Erythroblast (primary cell): ENCODE measurements around the gene SH3RF1.

Experiments
- GATA1 ChIP-seq: IDR thresholded peaks from 2 replicates; pipeline ENCODE4 v1.6.1; 2011; ENCODE audit warnings: low read depth, mild to moderate bottlenecking, control low read depth, low read length, moderate library complexity
- POLR2A ChIP-seq: IDR thresholded peaks from 2 replicates; pipeline ENCODE4 v1.6.1; 2011; ENCODE audit warnings: mild to moderate bottlenecking, low read length

DNA sequence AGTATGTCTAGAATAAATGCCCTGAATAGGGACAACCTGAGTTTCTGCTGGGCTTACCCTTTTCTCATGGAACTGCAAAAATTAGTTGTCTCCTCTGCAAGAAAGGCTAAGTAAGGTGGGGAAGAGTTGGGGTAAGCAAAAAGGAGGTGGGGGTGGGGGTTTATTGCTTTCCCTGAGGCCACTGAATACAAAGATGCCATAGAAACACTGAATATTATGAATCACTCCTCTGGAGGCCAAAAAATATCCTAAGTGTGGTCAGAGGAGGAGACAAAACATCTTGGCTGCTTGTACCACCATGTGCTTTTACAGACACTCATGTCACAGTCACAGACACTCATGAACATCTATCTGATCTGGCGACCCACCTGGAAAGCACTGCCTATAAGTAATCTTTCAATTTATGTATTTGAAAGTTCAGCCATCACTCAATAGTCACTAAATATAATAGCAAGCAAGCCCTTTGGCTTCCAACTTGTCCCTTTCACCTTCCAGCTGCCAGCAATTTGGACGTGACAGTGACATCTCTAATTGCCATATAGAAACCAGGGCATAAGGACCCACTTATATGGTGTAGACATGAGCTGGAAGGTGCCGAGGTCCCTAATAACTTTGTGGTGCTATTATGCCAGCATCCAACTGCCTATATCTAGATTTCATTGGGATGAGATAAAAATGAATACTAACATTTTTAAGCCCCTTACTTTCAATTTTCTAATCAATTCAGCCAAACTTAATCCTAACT, 138.0 kb downstream of the SH3RF1 start:
- no peak for TF ChIP-seq POLR2A
- TF ChIP-seq GATA1 = no peak
